Endodermal cell (in vitro differentiated cells): Measurements from ENCODE around the gene C3orf33. TPM values are rescaled to one million over a fixed set of nuclear protein-coding genes. Genes with fewer than 3 reads are reported as not detected.
"Not testable (repeated sequence)": the region's sequence is repeated elsewhere in the genome, so short reads cannot be mapped to it uniquely, and the experiment has no call there.

Experiments
- DNase-seq: peaks from one replicate; pipeline ENCODE4 v3.0.0-alpha.2; 2017
- H3K27ac ChIP-seq: 2 replicates; pipeline ENCODE4 v1.5.1; 2013; ENCODE audit warnings: mild to moderate bottlenecking, low read depth, low read length, moderate library complexity
- H3K27me3 ChIP-seq: 2 replicates; pipeline ENCODE4 v1.6.1; 2013; ENCODE audit warnings: mild to moderate bottlenecking, low read length, moderate library complexity; ENCODE audit not compliant: insufficient read depth, control insufficient read depth, poor library complexity, severe bottlenecking
- H3K36me3 ChIP-seq: 2 replicates; pipeline ENCODE4 v1.7.0; 2013; ENCODE audit warnings: mild to moderate bottlenecking, low read length, moderate library complexity; ENCODE audit not compliant: control insufficient read depth, insufficient read depth
- H3K4me1 ChIP-seq: one replicate; pipeline ENCODE4 v1.7.0; 2013; ENCODE audit warnings: low read length; ENCODE audit not compliant: control insufficient read depth, insufficient read depth
- H3K4me3 ChIP-seq: 2 replicates; pipeline ENCODE4 v1.5.1; 2013; ENCODE audit warnings: mild to moderate bottlenecking, low read length, moderate library complexity
- H3K9ac ChIP-seq: 2 replicates; pipeline ENCODE4 v1.6.1; 2013; ENCODE audit warnings: mild to moderate bottlenecking, low read length, moderate library complexity; ENCODE audit not compliant: poor library complexity, severe bottlenecking; ENCODE audit errors: extremely low read depth
- H3K9me3 ChIP-seq: 2 replicates; pipeline ENCODE4 v1.6.1; 2013; ENCODE audit warnings: mild to moderate bottlenecking, low read length, moderate library complexity; ENCODE audit not compliant: control insufficient read depth
- H3K27ac Mint-ChIP-seq: 2 replicates; pipeline ENCODE4 v1.8.0; 2020; ENCODE audit warnings: mixed read lengths
- H3K27me3 Mint-ChIP-seq: 2 replicates; pipeline ENCODE4 v1.8.0; 2021; ENCODE audit warnings: mild to moderate bottlenecking, mixed read lengths; ENCODE audit not compliant: insufficient read depth
- H3K36me3 Mint-ChIP-seq: 2 replicates; pipeline ENCODE4 v1.8.0; 2020; ENCODE audit warnings: low read depth, mixed read lengths
- H3K4me1 Mint-ChIP-seq: 2 replicates; pipeline ENCODE4 v1.8.0; 2020; ENCODE audit warnings: mixed read lengths
- H3K4me3 Mint-ChIP-seq: 2 replicates; pipeline ENCODE4 v1.8.0; 2020; ENCODE audit warnings: mild to moderate bottlenecking, moderate library complexity, mixed read lengths
- H3K9me3 Mint-ChIP-seq: 2 replicates; pipeline ENCODE4 v1.8.0; 2020; ENCODE audit warnings: mild to moderate bottlenecking, mixed read lengths
- WGBS, 2 experiments: methylation state at CpG; one replicate each; pipeline versions ENCODE4 v1.1.5 to v1.1.7; 2013; ENCODE audit warnings: missing lambda C conversion rate in 2 of 2, mixed read lengths in 1 of 2; ENCODE audit not compliant: insufficient coverage in 1 of 2, insufficient read length in 1 of 2; 5-methylcytosine and 5-hydroxymethylcytosine counted together
- total RNA-seq, 2 donors: library from RNA; stranded (reverse); fragmentation: NEBNext Ultra II Directional in 1 of 2; extraction: Animal tissue kit (Norgen Biotek cat#: 25700) in 1 of 2; gene quantifications; 2 replicates in 1 of 2; 3 replicates in 1 of 2; pipeline ENCODE4 v1.2.1, GENCODE V29; 2021
- TF ChIP-seq, protein P1 (sequence below): fragments of 200-600 bp; sonication (generic); conservative IDR thresholded peaks from 2 replicates; pipeline ENCODE4 v1.5.0; 2021; ENCODE audit warnings: antibody characterized with exemption, mild to moderate bottlenecking

The C3orf33 gene
- total RNA-seq, 2 donors from 2014 or later = 2.5 to 4.4 TPM

DNA sequence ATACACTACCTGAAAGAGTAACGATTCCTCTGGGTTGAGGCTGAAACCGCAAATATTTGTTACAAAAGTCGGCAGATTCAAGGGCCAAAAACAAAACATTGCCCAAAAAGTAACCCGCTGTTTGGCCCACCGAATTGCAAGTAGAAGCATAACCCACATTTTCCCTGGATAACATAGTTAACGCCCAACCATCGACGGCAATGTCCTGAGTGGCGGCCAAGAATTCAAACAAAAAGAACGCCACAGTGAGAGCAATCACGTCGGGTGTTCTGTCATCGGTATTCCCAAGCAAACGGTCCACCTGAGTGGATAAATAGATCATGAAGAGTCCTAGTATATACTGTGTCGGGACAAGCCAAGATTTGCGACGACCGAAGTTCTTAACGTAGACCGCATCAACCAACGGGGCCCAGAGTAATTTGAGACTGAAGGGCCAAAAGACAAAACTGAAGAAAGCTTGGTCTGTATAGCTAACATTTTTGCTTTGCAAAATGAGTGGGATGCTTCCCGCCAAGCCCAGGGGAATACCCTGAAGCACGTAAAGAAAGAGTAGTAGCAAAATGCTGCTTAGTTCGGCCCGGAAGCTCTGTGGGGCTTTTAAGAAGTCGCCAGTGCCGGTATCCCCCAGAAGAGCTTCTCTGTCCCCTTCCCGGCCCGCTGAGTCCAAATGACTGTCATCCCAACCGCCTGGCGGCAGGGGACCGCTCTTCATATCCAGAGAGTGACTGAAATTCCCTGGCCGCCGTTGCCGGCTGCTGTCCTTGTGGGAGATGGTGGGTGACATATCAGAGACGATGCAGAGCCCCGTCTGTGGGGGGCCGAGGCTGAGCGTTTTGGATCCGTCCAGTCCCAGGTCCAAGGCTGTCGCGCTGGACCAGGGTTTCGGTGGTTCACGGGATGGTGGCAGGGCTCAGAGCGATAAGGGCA, 47.4 kb upstream of the C3orf33 start:
- Mint-ChIP-seq H3K4me1 (peaks cover 18% of the 10 kb centered on the region), H3K36me3 (peaks cover 10% of the 10 kb centered on the region), H3K27me3 (peaks cover 14% of the 10 kb centered on the region), H3K4me3 (peak overlapping the region; percentile 97), H3K9me3 (peaks cover 6% of the 10 kb centered on the region), H3K27ac (peak overlapping the region; percentile 96)
- no peaks in the 10 kb centered on the region for H3K27me3 ChIP-seq
- H3K4me3 ChIP-seq = peak overlapping the region; percentile 87
- 2% methylated on average over 36 to 45 of the region's 45 CpGs for WGBS, 2 experiments
- TF ChIP-seq, protein P1, sequence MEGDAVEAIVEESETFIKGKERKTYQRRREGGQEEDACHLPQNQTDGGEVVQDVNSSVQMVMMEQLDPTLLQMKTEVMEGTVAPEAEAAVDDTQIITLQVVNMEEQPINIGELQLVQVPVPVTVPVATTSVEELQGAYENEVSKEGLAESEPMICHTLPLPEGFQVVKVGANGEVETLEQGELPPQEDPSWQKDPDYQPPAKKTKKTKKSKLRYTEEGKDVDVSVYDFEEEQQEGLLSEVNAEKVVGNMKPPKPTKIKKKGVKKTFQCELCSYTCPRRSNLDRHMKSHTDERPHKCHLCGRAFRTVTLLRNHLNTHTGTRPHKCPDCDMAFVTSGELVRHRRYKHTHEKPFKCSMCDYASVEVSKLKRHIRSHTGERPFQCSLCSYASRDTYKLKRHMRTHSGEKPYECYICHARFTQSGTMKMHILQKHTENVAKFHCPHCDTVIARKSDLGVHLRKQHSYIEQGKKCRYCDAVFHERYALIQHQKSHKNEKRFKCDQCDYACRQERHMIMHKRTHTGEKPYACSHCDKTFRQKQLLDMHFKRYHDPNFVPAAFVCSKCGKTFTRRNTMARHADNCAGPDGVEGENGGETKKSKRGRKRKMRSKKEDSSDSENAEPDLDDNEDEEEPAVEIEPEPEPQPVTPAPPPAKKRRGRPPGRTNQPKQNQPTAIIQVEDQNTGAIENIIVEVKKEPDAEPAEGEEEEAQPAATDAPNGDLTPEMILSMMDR = peak; percentile 57
- H3K27ac ChIP-seq = peak overlapping the region; percentile 3
- peaks cover 10% of the 10 kb centered on the region for H3K36me3 ChIP-seq
- peak overlapping the region; percentile 45 for H3K9ac ChIP-seq
- peak; percentile 77 for DNase-seq
- H3K9me3 ChIP-seq = no peaks in the 10 kb centered on the region
- no peaks in the 10 kb centered on the region for H3K4me1 ChIP-seq

DNA sequence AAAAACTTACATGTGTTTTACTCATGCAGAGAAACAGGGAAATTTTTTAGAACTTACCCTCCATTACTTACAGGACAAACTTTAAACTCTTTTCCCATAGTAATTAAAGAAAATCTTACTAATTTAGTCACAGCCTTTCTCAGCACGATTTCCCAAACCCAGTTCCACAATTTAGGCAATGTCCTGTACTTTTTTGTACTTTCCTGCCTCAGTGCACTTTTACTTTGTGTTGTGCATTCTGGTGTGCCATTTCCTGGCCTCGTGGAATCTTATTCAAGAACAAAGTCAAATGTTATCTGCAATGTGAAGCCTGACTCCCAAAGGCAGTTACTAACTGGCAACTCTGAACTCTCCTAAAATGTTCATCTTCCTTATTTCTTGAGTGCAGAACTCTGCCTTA, 46.3 kb upstream of the C3orf33 start:
- Mint-ChIP-seq H3K27me3 (peaks cover 9% of the 10 kb centered on the region), H3K27ac (no peak overlapping the region), H3K4me3 (peak overlapping the region; percentile 97), H3K36me3 (peaks cover 16% of the 10 kb centered on the region), H3K4me1 (peaks cover 18% of the 10 kb centered on the region), H3K9me3 (peaks cover 6% of the 10 kb centered on the region)
- no peak overlapping the region for H3K27ac ChIP-seq
- H3K4me1 ChIP-seq = no peaks in the 10 kb centered on the region
- H3K27me3 ChIP-seq = no peaks in the 10 kb centered on the region
- peak overlapping the region; percentile 87 for H3K4me3 ChIP-seq
- peaks cover 16% of the 10 kb centered on the region for H3K36me3 ChIP-seq
- TF ChIP-seq, protein P1 = no peak
- DNase-seq = no peak
- peak overlapping the region; percentile 45 for H3K9ac ChIP-seq
- H3K9me3 ChIP-seq = no peaks in the 10 kb centered on the region
- 54 to 61% methylated on average over 2 of the region's 2 CpGs for WGBS, 2 experiments

DNA sequence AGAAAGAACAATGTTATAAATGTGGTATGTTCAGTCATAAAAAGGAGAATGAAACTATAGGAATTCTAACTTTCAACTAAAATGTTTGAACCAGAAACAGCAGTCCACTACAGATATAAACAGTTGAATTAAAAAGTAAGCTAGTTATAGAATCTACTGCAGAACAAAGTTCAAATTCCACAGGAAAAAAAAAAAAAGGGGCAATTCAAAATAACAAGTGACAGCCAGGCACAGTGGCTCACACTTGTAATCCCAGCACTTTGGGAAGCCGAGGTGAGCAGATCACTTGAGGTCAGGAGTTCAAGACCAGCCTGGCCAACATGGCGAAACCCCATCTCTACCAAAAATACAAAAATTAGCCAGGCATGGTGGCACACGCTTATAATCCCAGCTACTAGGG, 43.3 kb upstream of the C3orf33 start:
- DNase-seq, H3K27me3 ChIP-seq, H3K27ac Mint-ChIP-seq, H3K4me1 ChIP-seq, H3K9me3 ChIP-seq, H3K27me3 Mint-ChIP-seq, H3K9ac ChIP-seq, H3K4me3 Mint-ChIP-seq, H3K27ac ChIP-seq, H3K9me3 Mint-ChIP-seq: not testable (repeated sequence)
- Histone ChIP-seq H3K4me3 (peak overlapping the region; percentile 18), H3K36me3 (peaks cover 24% of the 10 kb centered on the region)
- 93 to 100% methylated on average over 1 to 3 of the region's 3 CpGs for WGBS, 2 experiments
- peaks cover 23% of the 10 kb centered on the region for H3K36me3 Mint-ChIP-seq
- peaks cover 18% of the 10 kb centered on the region for H3K4me1 Mint-ChIP-seq
